ENCODE measurements around the gene OR8H3. TPM values are rescaled to one million over a fixed set of nuclear protein-coding genes. Genes with fewer than 3 reads are reported as not detected.

OR8H3 gene
- total RNA-seq, 4 donors from 2014 or later, result not detected

- H3K4me3 ChIP-seq, result no peak overlapping the region
- H3K27me3 ChIP-seq, result no peaks in the 10 kb centered on the region
- WGBS, result 71% methylated on average over 1 of the region's 1 CpG
- no peak for TF ChIP-seq EP300 (IDR thresholded peaks at IDR 0.05)
- no peak overlapping the region for H3K27ac ChIP-seq
- no peak for DNase-seq (ENCODE audit: low spot score in 2 of 2)
- H3K9me3 ChIP-seq, result peaks cover 15% of the 10 kb centered on the region
- no peaks in the 10 kb centered on the region for H3K36me3 ChIP-seq
- no peaks in the 10 kb centered on the region for H3K4me1 ChIP-seq
Measured at GRCh38 chr11:56151376-56151775, 29.2 kb downstream of the OR8H3 start.

- no peaks in the 10 kb centered on the region for H3K27me3 ChIP-seq
- TF ChIP-seq POLR2A (IDR thresholded peaks at IDR 0.05) (no peak), EP300 (IDR thresholded peaks at IDR 0.05) (no peak), POLR2AphosphoS5 (IDR thresholded peaks at IDR 0.05) (no peak)
- TF ChIP-seq, protein P1, sequence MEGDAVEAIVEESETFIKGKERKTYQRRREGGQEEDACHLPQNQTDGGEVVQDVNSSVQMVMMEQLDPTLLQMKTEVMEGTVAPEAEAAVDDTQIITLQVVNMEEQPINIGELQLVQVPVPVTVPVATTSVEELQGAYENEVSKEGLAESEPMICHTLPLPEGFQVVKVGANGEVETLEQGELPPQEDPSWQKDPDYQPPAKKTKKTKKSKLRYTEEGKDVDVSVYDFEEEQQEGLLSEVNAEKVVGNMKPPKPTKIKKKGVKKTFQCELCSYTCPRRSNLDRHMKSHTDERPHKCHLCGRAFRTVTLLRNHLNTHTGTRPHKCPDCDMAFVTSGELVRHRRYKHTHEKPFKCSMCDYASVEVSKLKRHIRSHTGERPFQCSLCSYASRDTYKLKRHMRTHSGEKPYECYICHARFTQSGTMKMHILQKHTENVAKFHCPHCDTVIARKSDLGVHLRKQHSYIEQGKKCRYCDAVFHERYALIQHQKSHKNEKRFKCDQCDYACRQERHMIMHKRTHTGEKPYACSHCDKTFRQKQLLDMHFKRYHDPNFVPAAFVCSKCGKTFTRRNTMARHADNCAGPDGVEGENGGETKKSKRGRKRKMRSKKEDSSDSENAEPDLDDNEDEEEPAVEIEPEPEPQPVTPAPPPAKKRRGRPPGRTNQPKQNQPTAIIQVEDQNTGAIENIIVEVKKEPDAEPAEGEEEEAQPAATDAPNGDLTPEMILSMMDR (IDR thresholded peaks at IDR 0.05), result no peak
- no peak overlapping the region for H3K27ac ChIP-seq
- H3K36me3 ChIP-seq, result no peaks in the 10 kb centered on the region
- no peak for DNase-seq (ENCODE audit: low spot score in 2 of 2)
- no peak overlapping the region for H3K4me3 ChIP-seq
- peaks cover 15% of the 10 kb centered on the region for H3K9me3 ChIP-seq
- 94% methylated on average over 15 of the region's 15 CpGs for WGBS
- no peaks in the 10 kb centered on the region for H3K4me1 ChIP-seq
Measured at GRCh38 chr11:56152333-56152732, 30.2 kb downstream of the OR8H3 start.

- Histone ChIP-seq H3K27me3 (no peaks in the 10 kb centered on the region), H3K9me3 (peaks cover 5% of the 10 kb centered on the region), H3K36me3 (no peaks in the 10 kb centered on the region), H3K27ac (no peak within 1 kb of the TSS), H3K4me1 (no peaks in the 10 kb centered on the region), H3K4me3 (no peak within 1 kb of the TSS)
- no peak for DNase-seq (ENCODE audit: low spot score in 2 of 2)
- 76% methylated on average over 3 of the region's 3 CpGs for WGBS
- TF ChIP-seq EP300 (IDR thresholded peaks at IDR 0.05) (no peak), POLR2AphosphoS5 (IDR thresholded peaks at IDR 0.05) (no peak), POLR2A (IDR thresholded peaks at IDR 0.05) (no peak)
- TF ChIP-seq, protein P1 (IDR thresholded peaks at IDR 0.05), result no peak
Measured at GRCh38 chr11:56160217-56160616, 38.0 kb downstream of the OR8H3 start, which contains the start of gene OR8K5. TSS of gene OR8K5 (minus strand) at chr11:56160317. CDS start at chr11:56160317, 0 bp downstream.

- Histone ChIP-seq H3K4me3 (no peak overlapping the region), H3K27ac (no peak overlapping the region), H3K36me3 (no peaks in the 10 kb centered on the region), H3K4me1 (no peaks in the 10 kb centered on the region), H3K9me3 (peaks cover 5% of the 10 kb centered on the region), H3K27me3 (no peaks in the 10 kb centered on the region)
- TF ChIP-seq POLR2A (IDR thresholded peaks at IDR 0.05), result no peak
- TF ChIP-seq, protein P1 (IDR thresholded peaks at IDR 0.05), result no peak
- no peak for TF ChIP-seq EP300 (IDR thresholded peaks at IDR 0.05)
- TF ChIP-seq POLR2AphosphoS5 (IDR thresholded peaks at IDR 0.05), result no peak
- no peak for DNase-seq (ENCODE audit: low spot score in 2 of 2)
- 46% methylated on average over 3 of the region's 3 CpGs for WGBS
Measured at GRCh38 chr11:56163804-56164203, 41.6 kb downstream of the OR8H3 start.

- H3K9me3 ChIP-seq, result no peaks in the 10 kb centered on the region
- H3K4me1 ChIP-seq, result no peaks in the 10 kb centered on the region
- WGBS, result 41% methylated on average over 3 of the region's 3 CpGs
- TF ChIP-seq POLR2A (IDR thresholded peaks at IDR 0.05), result no peak
- TF ChIP-seq, protein P1 (IDR thresholded peaks at IDR 0.05), result no peak
- TF ChIP-seq POLR2AphosphoS5 (IDR thresholded peaks at IDR 0.05), result no peak
- TF ChIP-seq EP300 (IDR thresholded peaks at IDR 0.05), result no peak
- H3K27ac ChIP-seq, result no peak overlapping the region
- H3K27me3 ChIP-seq, result no peaks in the 10 kb centered on the region
- H3K36me3 ChIP-seq, result no peaks in the 10 kb centered on the region
- DNase-seq (ENCODE audit: low spot score in 2 of 2), result no peak
- H3K4me3 ChIP-seq, result no peak overlapping the region
Measured at GRCh38 chr11:56172256-56172830, 50.2 kb downstream of the OR8H3 start.

Other genes starting within 250 kb of the OR8H3 start
- gene TRIM51, start 239.1 kb upstream of the OR8H3 start, total RNA-seq, result not detected
- not detected for gene OR5W2, start 207.8 kb upstream of the OR8H3 start, total RNA-seq
- not detected for gene OR5I1, start 186.0 kb upstream of the OR8H3 start, total RNA-seq
- not detected for gene OR10AG1, start 152.4 kb upstream of the OR8H3 start, total RNA-seq
- not detected for gene OR5F1, start 127.7 kb upstream of the OR8H3 start, total RNA-seq
- gene OR5AS1, start 94.7 kb upstream of the OR8H3 start, total RNA-seq, result not detected
- not detected for gene OR8I2, start 29.1 kb upstream of the OR8H3 start, total RNA-seq
- not detected for gene OR8H2, start 18.7 kb upstream of the OR8H3 start, total RNA-seq
- gene OR8J3, start 17.8 kb downstream of the OR8H3 start, total RNA-seq, result not detected
- gene OR8K5, start 37.9 kb downstream of the OR8H3 start, total RNA-seq, result not detected
- gene OR5J2, start 54.2 kb downstream of the OR8H3 start, total RNA-seq, result not detected
- gene OR5T2, start 111.9 kb downstream of the OR8H3 start, total RNA-seq, result not detected
- gene OR5T3, start 129.9 kb downstream of the OR8H3 start, total RNA-seq, result not detected
- gene OR5T1, start 151.8 kb downstream of the OR8H3 start, total RNA-seq, result not detected
- not detected for gene OR8H1, start 169.9 kb downstream of the OR8H3 start, total RNA-seq
- gene OR8K3, start 192.8 kb downstream of the OR8H3 start, total RNA-seq, result not detected
- not detected for gene OR8K1, start 223.7 kb downstream of the OR8H3 start, total RNA-seq
- gene OR8J1, start 231.9 kb downstream of the OR8H3 start, total RNA-seq, result not detected